ENCODE data around the gene SERGEF. TPM values are rescaled to one million over a fixed set of nuclear protein-coding genes. Genes with fewer than 3 reads are reported as not detected.
A peak's percentile ranks its signal among the peaks of the same experiment; 100 is the strongest.

Gene SERGEF
- total and polyA plus RNA-seq, 11 donors: 11.6 to 55.0 (median 22.1) TPM

- DNase-seq (no peak), ATAC-seq (peak in 3 of 4 donors; percentile 47 to 66 (median 54))
- H3K4me3 ChIP-seq: no peak overlapping the region
- 80 to 90% (median 87%) methylated on average over 5 of the region's 5 CpGs for WGBS, 4 donors
- no peak overlapping the region for H3K27ac ChIP-seq
- H3K4me1 ChIP-seq: no peaks in the 10 kb centered on the region
- intact Hi-C loops (cut with DNase I): no loop called here
- H3K36me3 ChIP-seq: no peaks in the 10 kb centered on the region
- H3K9me3 ChIP-seq: no peaks in the 10 kb centered on the region
- no peaks in the 10 kb centered on the region for H3K27me3 ChIP-seq
- TF ChIP-seq POLR2A (IDR thresholded peaks at IDR 0.05) (no peak), CTCF (IDR thresholded peaks at IDR 0.05) (no peak)
These were observed 173.4 kb downstream of the SERGEF start for GRCh38 chr11:17839450-17839849.

GRCh38 chr11:17838102-17838501 is 174.7 kb downstream of the SERGEF start:
- no peak overlapping the region for H3K27ac ChIP-seq
- no peak for TF ChIP-seq POLR2A (IDR thresholded peaks at IDR 0.05)
- no peak for TF ChIP-seq CTCF (IDR thresholded peaks at IDR 0.05)
- WGBS, 4 donors: 94 to 98% (median 96%) methylated on average over 3 of the region's 3 CpGs
- H3K4me1 ChIP-seq: no peaks in the 10 kb centered on the region
- no peaks in the 10 kb centered on the region for H3K9me3 ChIP-seq
- H3K4me3 ChIP-seq: no peak overlapping the region
- no peaks in the 10 kb centered on the region for H3K36me3 ChIP-seq
- no peaks in the 10 kb centered on the region for H3K27me3 ChIP-seq
- ATAC-seq (no peak), DNase-seq (no peak)
- intact Hi-C loops (cut with DNase I): no loop called here

GRCh38 chr11:17831883-17832282 is 181.0 kb downstream of the SERGEF start:
- 86 to 95% (median 88%) methylated on average over 3 of the region's 3 CpGs for WGBS, 4 donors
- Histone ChIP-seq H3K27me3 (no peaks in the 10 kb centered on the region), H3K4me1 (peaks cover 0 to 19% (median 0%) of the 10 kb centered on the region in 12 donors), H3K36me3 (no peaks in the 10 kb centered on the region), H3K9me3 (no peaks in the 10 kb centered on the region), H3K27ac (no peak overlapping the region), H3K4me3 (no peak overlapping the region)
- TF ChIP-seq CTCF (IDR thresholded peaks at IDR 0.05) (no peak), POLR2A (IDR thresholded peaks at IDR 0.05) (no peak)
- intact Hi-C loops (cut with DNase I): no loop called here
- ATAC-seq: no peak
- DNase-seq: no peak

GRCh38 chr11:17831228-17831627 is 181.6 kb downstream of the SERGEF start:
- no peak overlapping the region for H3K4me3 ChIP-seq
- no peak overlapping the region for H3K27ac ChIP-seq
- H3K36me3 ChIP-seq: no peaks in the 10 kb centered on the region
- no peak for DNase-seq
- peaks cover 0 to 19% (median 0%) of the 10 kb centered on the region in 12 donors for H3K4me1 ChIP-seq
- no peaks in the 10 kb centered on the region for H3K27me3 ChIP-seq
- TF ChIP-seq POLR2A (IDR thresholded peaks at IDR 0.05) (no peak), CTCF (IDR thresholded peaks at IDR 0.05) (no peak)
- no peak for ATAC-seq
- intact Hi-C loops (cut with DNase I): no loop called here
- 78 to 100% (median 92%) methylated on average over 1 of the region's 1 CpG for WGBS, 4 donors
- no peaks in the 10 kb centered on the region for H3K9me3 ChIP-seq

Measured in heart left ventricle (tissue), 16 donors.